Measurements from ENCODE around the gene CFAP119.

The CFAP119 gene

GRCh38 chr16:30760577-30761426 is 1.1 kb downstream of the CFAP119 start:
- DNase-seq, result no peak

- no peak for DNase-seq
Measured at GRCh38 chr16:30760001-30760559, 1.8 kb downstream of the CFAP119 start.

GRCh38 chr16:30758988-30759491 is 2.8 kb downstream of the CFAP119 start:
- DNase-seq, result no peak

- no peak for DNase-seq
Measured at GRCh38 chr16:30757316-30757715, 4.5 kb downstream of the CFAP119 start.

GRCh38 chr16:30756781-30757100 is 5.1 kb downstream of the CFAP119 start:
- no peak for DNase-seq

GRCh38 chr16:30755955-30756780 is 5.7 kb downstream of the CFAP119 start:
- no peak for DNase-seq

GRCh38 chr16:30753596-30753995 is 8.3 kb downstream of the CFAP119 start:
- DNase-seq, result no peak

- no peak for DNase-seq
Measured at GRCh38 chr16:30750876-30751465, 10.9 kb downstream of the CFAP119 start.

GRCh38 chr16:30750201-30750600 is 11.7 kb downstream of the CFAP119 start:
- DNase-seq, result no peak

- DNase-seq, result peak in 1 of 2 experiments; percentile 49
Measured at GRCh38 chr16:30748634-30749445, 13.0 kb downstream of the CFAP119 start.

GRCh38 chr16:30747799-30748633 is 13.8 kb downstream of the CFAP119 start, which contains the start of gene PHKG2:
Gene PHKG2, plus strand, starts transcription at chr16:30748425. Its CDS starts 396 bp downstream, at chr16:30748821.
- DNase-seq, result peak; percentile 99 to 100

GRCh38 chr16:30747331-30747730 is 14.5 kb downstream of the CFAP119 start:
- DNase-seq, result no peak

GRCh38 chr16:30746638-30747175 is 15.2 kb downstream of the CFAP119 start:
- no peak for DNase-seq

GRCh38 chr16:30745082-30745481 is 16.8 kb downstream of the CFAP119 start:
- no peak for DNase-seq

- no peak for DNase-seq
Measured at GRCh38 chr16:30744183-30744582, 17.7 kb downstream of the CFAP119 start.

GRCh38 chr16:30743716-30744115 is 18.1 kb downstream of the CFAP119 start:
- no peak for DNase-seq

- no peak for DNase-seq
Measured at GRCh38 chr16:30741461-30741914, 20.4 kb downstream of the CFAP119 start.

- DNase-seq, result no peak
Measured at GRCh38 chr16:30740364-30741251, 21.3 kb downstream of the CFAP119 start.

Data from NCI-H524 (cell line).